HG03135 (cell line): ENCODE measurements around the gene CCDC187.

Experiments used
- ATAC-seq: cut with Tn5 transposase; IDR thresholded peaks from one replicate; pipeline ENCODE4 v1.9.1; 2021; ENCODE audit warnings: mild to moderate bottlenecking, moderate library complexity; ENCODE audit not compliant: unreplicated experiment

Gene CCDC187

GRCh38 chr9:136300016-136300545 lies 3.8 kb downstream of the CCDC187 start:
- no peak for ATAC-seq

- ATAC-seq: no peak
Measured at GRCh38 chr9:136299541-136299940, 4.4 kb downstream of the CCDC187 start.

GRCh38 chr9:136299116-136299515 lies 4.8 kb downstream of the CCDC187 start:
- ATAC-seq: no peak

DNA sequence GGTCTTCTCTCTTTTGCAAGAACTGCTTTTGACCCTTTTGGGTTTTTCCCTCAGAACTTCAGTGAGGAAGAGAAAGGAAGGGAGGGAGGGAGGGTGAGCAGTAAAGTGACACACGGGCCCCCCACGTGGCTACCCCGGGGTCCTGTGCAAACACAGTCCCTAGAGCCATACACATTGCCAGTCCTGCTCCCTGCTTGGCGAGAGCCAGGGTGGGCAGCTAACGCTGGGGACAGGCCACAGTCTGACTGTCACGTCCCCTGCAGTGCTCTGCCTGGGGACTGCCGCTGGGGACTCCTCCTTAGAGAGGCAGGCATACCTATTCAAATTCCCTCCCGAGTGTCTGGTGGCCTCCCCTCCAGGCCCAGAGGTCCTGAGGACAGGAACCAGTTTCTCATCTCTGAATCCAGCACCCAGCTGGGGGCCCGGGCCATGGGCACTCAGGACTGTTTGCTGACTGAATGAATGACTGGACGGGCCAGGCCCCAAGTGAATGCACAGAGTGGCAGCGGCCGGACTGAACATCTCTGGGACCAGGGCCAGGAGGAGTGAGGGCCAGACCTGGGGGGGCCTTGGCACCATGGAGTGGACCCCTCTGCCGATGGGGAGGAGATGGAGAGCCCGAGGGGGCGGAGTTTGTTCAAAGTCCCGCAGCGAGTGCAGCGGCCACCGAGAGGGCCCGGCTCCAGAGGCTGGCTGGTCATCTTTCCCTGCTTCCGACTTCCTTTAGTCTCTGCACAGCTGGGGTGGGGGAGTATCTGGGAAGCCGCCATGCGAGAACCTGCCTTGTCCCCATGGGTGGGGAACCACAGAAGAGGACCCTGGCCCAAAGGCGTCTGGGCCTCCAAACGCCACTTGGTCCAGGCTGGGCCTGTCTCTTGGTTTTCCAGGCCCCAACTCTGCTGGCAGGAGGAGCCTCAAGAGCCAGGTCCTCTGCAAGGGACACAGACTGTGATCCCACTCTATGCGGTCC lies 5.8 kb downstream of the CCDC187 start:
- ATAC-seq: no peak

- ATAC-seq: no peak
Measured at GRCh38 chr9:136297016-136297691, 6.7 kb downstream of the CCDC187 start.

DNA sequence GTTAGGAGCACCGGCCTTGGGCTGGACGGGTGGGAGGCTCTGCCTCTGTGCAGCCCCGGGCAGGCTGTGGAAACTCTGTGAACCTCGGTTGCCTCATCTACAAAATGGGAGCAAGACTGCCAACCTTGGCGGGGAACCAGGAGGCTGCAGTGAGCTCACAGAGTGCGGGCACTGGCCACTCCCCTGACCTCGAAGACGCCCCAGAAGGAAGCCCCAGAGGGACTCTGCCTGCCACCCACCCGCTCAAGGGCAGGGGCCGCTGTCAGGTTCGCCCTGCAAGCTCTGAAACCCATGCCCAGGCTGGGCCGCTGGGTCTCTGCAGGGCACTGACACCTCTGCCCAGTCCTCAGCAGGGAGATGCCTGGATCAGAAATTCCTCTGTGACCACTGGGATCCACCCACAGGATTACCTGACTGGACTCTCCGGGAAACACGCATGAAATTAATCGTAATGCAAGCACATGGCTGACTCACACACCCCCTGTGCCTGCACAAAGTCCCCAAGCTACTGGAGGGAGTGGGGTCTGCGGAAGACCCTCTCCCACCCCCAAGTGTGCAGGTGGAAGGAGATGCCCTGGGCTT lies 7.4 kb downstream of the CCDC187 start:
- ATAC-seq: no peak

DNA sequence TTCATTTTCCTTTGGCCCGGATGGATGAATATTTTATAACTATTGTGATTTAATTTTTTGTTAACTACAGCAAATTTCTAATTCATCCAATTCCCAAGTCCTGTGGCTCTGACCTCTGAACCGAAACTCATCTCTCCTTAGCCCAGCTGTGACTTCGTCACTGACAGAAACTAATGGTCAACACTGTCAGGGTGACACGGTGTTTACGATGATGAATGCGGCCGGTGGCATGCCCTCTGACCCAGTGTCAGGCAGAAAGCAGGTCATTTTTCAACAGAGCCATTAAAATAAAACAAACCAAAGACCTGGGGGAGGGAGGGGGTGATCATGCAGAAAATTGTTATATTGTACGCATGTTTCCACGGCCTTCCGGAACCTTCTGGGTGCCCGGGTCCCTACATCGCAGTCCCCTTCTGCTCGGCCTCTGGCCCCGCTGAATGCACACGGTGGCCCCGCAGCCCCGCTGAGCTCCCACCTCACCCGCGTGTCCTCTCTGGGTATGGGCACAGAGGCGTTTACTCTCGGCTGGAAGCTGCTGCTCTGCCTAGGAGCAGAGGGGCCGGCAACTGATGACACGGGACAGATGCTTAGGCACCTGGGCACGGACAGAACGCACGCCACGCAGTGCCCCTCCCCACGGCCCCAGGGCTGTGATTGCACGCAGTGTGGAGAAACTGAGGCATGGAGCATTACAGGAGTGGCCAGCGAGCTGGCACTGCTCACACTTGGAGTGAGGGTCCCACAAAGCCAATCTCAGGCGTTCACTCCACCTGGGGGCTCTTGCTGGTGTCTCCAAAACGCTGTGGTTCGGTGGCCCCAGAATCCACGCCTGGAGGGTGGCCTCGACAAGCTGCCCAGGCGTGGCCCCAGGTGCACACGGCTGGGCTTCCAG lies 8.1 kb downstream of the CCDC187 start:
- no peak for ATAC-seq

DNA sequence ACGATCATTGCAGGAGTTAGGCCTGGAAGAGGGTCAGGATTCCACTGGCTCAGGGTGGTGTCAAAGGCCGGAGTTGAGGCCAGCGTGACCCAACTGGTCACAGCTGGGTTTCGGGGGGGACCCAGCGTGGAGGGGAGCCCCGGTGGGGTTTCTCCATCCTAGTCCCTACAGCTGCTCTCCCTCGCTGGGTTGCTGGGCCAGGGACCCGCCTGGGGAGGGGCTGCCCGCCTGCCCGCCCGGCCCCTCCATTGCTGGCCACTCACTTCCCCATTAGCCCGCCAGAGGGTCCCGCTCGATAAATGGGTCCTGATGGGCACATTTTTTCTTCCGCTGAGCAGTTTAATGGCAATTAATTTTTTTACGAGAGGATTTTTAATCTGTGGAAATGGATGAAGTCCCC lies 8.8 kb downstream of the CCDC187 start:
- no peak for ATAC-seq

- no peak for ATAC-seq
Measured at GRCh38 chr9:136294437-136294836, 9.5 kb downstream of the CCDC187 start.

GRCh38 chr9:136293476-136294077 lies 10.3 kb downstream of the CCDC187 start:
- ATAC-seq: no peak

DNA sequence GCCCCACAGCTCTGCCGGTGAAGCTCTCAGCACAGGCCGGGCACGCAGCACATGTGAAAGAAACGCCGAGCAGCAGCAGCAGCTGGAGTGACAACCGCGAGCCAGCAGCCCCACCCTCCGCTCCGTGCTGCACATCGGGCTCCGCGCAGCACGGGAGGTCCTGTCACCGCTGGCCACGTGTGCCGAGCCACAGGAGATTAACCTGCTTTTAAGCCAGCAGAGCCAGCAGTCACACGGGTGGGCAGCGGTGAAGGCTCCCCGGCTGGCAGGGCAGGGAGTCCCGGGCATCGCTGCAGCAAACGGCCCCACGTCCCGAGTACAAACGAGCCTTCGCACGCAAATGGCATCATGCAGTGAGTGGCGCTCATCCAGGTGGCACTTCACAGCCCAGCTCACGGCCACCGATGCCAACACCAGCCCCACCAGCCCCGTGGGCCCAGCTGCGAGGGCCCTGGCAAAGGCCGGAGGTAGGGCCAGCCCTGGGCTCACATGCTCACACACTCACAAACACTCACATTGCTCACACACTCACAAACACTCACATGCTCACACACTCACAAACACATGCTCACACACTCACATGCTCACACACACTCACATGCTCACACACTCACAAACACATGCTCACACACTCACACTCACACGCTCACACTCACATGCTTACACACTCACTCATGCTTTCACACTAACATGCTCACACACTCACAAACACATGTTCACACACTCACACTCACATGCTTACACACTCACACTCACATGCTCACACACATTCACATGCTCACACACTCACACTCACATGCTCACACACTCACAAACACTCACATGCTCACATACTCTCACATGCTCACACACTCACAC lies 11.1 kb downstream of the CCDC187 start:
- no peak for ATAC-seq

GRCh38 chr9:136292026-136292538 lies 11.8 kb downstream of the CCDC187 start:
- ATAC-seq: no peak

DNA sequence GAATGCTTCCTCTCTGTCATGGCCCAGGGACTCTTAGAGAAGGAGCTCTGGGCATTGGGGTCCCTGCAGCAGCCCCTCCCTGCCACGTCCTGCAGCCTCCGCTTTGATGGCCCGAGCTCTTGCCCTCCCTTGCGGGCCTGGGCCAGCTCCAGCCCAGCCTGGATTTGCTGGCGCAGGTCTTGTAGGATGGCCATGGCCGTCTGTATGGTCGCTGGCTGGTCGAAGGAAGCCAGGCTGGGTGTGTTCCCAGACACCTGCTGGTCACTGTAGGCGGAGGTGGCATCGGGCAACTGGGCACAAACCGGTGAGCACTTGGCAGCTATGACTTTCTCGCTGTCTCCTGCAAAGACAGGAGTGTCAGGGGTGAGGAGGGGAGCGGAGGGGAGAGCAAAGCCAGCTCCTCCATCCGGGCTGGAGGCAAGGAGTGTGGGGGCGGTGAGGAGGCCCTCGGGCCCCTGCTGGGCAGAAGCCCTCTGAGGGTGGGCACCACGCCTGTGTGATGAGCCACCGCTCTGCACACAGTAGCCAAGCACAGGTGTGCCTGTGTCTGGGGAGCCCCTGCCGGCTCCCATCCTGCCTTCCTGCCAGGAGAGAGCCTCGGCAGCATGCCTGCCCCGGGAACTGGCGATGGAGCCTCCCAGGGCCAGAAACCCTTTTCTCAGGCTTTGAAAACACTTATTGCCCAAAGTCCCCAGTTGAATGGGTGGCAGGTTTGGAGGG lies 12.4 kb downstream of the CCDC187 start:
- no peak for ATAC-seq

- no peak for ATAC-seq
Measured at GRCh38 chr9:136290508-136291000, 13.3 kb downstream of the CCDC187 start.

DNA sequence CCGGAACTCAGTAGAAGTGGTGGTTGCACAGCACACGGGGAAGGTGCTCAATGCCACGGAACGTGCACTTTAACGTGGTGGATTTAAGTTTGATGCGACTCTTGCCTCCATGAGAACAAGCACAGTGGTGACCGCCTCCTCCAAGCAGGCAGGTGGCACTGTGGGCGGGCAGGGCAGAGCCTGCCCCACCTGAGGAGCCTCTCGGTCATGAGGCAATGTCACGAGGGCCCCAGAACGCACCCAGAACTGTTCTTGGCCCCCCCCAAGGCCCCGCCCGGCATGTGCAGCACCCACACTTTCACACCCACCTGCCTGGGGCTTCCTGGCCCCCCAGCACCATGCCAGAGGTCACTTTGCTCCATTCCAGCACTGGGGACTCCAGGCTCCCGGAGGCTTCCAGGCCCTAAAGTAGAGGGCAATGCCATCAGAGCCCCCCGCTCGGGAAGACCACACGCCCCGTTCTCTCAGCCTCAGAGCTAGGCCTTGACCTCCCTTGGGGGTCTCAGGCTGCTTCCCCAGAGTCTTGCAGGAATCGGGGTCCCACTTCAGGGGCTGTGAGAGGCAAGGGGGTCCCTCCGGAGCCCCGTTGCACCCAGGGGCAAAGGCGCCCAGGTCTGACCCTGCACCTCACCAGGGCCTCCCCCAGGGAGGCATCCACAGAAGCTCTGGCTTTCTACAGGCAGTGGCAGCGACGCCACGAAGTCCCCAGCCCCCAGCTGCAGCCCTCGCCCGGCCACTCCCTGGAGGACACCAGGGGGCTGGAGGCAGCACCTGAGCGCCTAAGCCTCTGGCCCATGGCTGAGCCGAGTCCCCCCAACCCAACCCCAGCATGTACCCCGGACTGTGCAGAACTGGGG lies 14.0 kb downstream of the CCDC187 start:
- ATAC-seq: no peak

- ATAC-seq: no peak
Measured at GRCh38 chr9:136287960-136288753, 15.7 kb downstream of the CCDC187 start.
